Endodermal cell (in vitro differentiated cells): ENCODE results near the gene ATP1B4. TPM values are rescaled to one million over a fixed set of nuclear protein-coding genes. Genes with fewer than 3 reads are reported as not detected.

ENCODE experiments used
- DNase-seq: peaks from one replicate; pipeline ENCODE4 v3.0.0-alpha.2; 2017
- H3K27ac ChIP-seq: 2 replicates; pipeline ENCODE4 v1.5.1; 2013; ENCODE audit warnings: mild to moderate bottlenecking, low read depth, low read length, moderate library complexity
- H3K27me3 ChIP-seq: 2 replicates; pipeline ENCODE4 v1.6.1; 2013; ENCODE audit warnings: mild to moderate bottlenecking, low read length, moderate library complexity; ENCODE audit not compliant: insufficient read depth, control insufficient read depth, poor library complexity, severe bottlenecking
- H3K36me3 ChIP-seq: 2 replicates; pipeline ENCODE4 v1.7.0; 2013; ENCODE audit warnings: mild to moderate bottlenecking, low read length, moderate library complexity; ENCODE audit not compliant: control insufficient read depth, insufficient read depth
- H3K4me1 ChIP-seq: one replicate; pipeline ENCODE4 v1.7.0; 2013; ENCODE audit warnings: low read length; ENCODE audit not compliant: control insufficient read depth, insufficient read depth
- H3K4me3 ChIP-seq: 2 replicates; pipeline ENCODE4 v1.5.1; 2013; ENCODE audit warnings: mild to moderate bottlenecking, low read length, moderate library complexity
- H3K9ac ChIP-seq: 2 replicates; pipeline ENCODE4 v1.6.1; 2013; ENCODE audit warnings: mild to moderate bottlenecking, low read length, moderate library complexity; ENCODE audit not compliant: poor library complexity, severe bottlenecking; ENCODE audit errors: extremely low read depth
- H3K9me3 ChIP-seq: 2 replicates; pipeline ENCODE4 v1.6.1; 2013; ENCODE audit warnings: mild to moderate bottlenecking, low read length, moderate library complexity; ENCODE audit not compliant: control insufficient read depth
- H3K27ac Mint-ChIP-seq: 2 replicates; pipeline ENCODE4 v1.8.0; 2020; ENCODE audit warnings: mixed read lengths
- H3K27me3 Mint-ChIP-seq: 2 replicates; pipeline ENCODE4 v1.8.0; 2021; ENCODE audit warnings: mild to moderate bottlenecking, mixed read lengths; ENCODE audit not compliant: insufficient read depth
- H3K36me3 Mint-ChIP-seq: 2 replicates; pipeline ENCODE4 v1.8.0; 2020; ENCODE audit warnings: low read depth, mixed read lengths
- H3K4me1 Mint-ChIP-seq: 2 replicates; pipeline ENCODE4 v1.8.0; 2020; ENCODE audit warnings: mixed read lengths
- H3K4me3 Mint-ChIP-seq: 2 replicates; pipeline ENCODE4 v1.8.0; 2020; ENCODE audit warnings: mild to moderate bottlenecking, moderate library complexity, mixed read lengths
- H3K9me3 Mint-ChIP-seq: 2 replicates; pipeline ENCODE4 v1.8.0; 2020; ENCODE audit warnings: mild to moderate bottlenecking, mixed read lengths
- WGBS, 2 experiments: methylation state at CpG; one replicate each; pipeline versions ENCODE4 v1.1.5 to v1.1.7; 2013; ENCODE audit warnings: missing lambda C conversion rate in 2 of 2, mixed read lengths in 1 of 2; ENCODE audit not compliant: insufficient coverage in 1 of 2, insufficient read length in 1 of 2; 5-methylcytosine and 5-hydroxymethylcytosine counted together
- total RNA-seq, 2 donors: library from RNA; stranded (reverse); fragmentation: NEBNext Ultra II Directional in 1 of 2; extraction: Animal tissue kit (Norgen Biotek cat#: 25700) in 1 of 2; gene quantifications; 2 replicates in 1 of 2; 3 replicates in 1 of 2; pipeline ENCODE4 v1.2.1, GENCODE V29; 2021
- TF ChIP-seq, protein P1 (sequence below): fragments of 200-600 bp; sonication (generic); conservative IDR thresholded peaks from 2 replicates; pipeline ENCODE4 v1.5.0; 2021; ENCODE audit warnings: antibody characterized with exemption, mild to moderate bottlenecking

The ATP1B4 gene
- total RNA-seq, 2 donors from 2014 or later = not detected

DNA sequence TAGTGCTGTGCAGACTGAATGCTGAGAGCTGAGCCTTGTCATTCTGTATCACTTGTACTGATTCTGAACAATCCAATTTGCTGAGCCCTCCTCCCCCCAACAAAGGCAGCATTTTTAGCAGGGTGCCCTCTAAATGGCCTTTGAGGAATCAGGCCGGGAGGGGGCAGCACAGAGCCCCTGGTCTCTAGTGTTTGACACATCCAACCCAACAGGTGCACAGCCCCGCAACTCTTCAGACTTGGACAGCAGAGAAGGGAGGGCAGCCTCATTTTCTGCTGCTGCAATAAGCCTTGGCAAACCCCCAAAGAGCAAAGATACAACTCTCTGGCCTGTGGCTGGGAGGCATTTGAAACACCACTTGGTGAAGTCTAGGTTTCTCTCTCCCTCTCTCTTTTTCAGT, 3.4 kb downstream of the ATP1B4 start:
- TF ChIP-seq, protein P1, sequence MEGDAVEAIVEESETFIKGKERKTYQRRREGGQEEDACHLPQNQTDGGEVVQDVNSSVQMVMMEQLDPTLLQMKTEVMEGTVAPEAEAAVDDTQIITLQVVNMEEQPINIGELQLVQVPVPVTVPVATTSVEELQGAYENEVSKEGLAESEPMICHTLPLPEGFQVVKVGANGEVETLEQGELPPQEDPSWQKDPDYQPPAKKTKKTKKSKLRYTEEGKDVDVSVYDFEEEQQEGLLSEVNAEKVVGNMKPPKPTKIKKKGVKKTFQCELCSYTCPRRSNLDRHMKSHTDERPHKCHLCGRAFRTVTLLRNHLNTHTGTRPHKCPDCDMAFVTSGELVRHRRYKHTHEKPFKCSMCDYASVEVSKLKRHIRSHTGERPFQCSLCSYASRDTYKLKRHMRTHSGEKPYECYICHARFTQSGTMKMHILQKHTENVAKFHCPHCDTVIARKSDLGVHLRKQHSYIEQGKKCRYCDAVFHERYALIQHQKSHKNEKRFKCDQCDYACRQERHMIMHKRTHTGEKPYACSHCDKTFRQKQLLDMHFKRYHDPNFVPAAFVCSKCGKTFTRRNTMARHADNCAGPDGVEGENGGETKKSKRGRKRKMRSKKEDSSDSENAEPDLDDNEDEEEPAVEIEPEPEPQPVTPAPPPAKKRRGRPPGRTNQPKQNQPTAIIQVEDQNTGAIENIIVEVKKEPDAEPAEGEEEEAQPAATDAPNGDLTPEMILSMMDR = peak; percentile 73
- Mint-ChIP-seq H3K27me3 (peaks cover 50% of the 10 kb centered on the region), H3K4me3 (no peak overlapping the region), H3K36me3 (no peaks in the 10 kb centered on the region), H3K9me3 (peaks cover 68% of the 10 kb centered on the region), H3K4me1 (peaks cover 14% of the 10 kb centered on the region), H3K27ac (no peak overlapping the region)
- Histone ChIP-seq H3K4me3 (no peak overlapping the region), H3K9me3 (no peaks in the 10 kb centered on the region), H3K27me3 (no peaks in the 10 kb centered on the region), H3K9ac (no peak overlapping the region), H3K27ac (no peak overlapping the region), H3K4me1 (no peaks in the 10 kb centered on the region), H3K36me3 (no peaks in the 10 kb centered on the region)
- DNase-seq = peak; percentile 85
- 40 to 60% methylated on average over 1 to 2 of the region's 2 CpGs for WGBS, 2 experiments

DNA sequence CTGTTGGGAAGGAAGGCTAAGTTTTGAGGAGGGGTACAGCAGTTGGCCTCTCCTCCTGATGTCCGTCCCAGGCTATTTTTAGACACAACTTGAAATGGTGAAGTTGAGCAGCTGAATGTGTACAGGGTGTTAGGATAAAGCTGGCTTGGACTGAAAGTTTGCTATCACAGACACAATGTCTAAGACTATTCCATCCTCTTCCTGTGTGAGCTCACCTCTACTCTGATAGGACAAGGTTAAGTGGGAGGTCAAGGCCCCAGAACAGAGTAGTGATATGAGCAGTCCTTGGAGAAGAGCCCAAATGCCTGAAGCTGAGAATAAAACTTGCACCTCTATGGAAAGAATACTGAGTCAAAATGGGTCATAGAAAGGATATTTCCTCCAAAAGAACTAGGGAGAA, 4.1 kb downstream of the ATP1B4 start:
- Mint-ChIP-seq H3K4me1 (peaks cover 14% of the 10 kb centered on the region), H3K27me3 (peaks cover 55% of the 10 kb centered on the region), H3K9me3 (peaks cover 72% of the 10 kb centered on the region), H3K4me3 (no peak overlapping the region), H3K27ac (no peak overlapping the region), H3K36me3 (no peaks in the 10 kb centered on the region)
- H3K27ac ChIP-seq = no peak overlapping the region
- no peak overlapping the region for H3K4me3 ChIP-seq
- H3K9me3 ChIP-seq = no peaks in the 10 kb centered on the region
- no peaks in the 10 kb centered on the region for H3K4me1 ChIP-seq
- no peak overlapping the region for H3K9ac ChIP-seq
- TF ChIP-seq, protein P1 = no peak
- no peaks in the 10 kb centered on the region for H3K27me3 ChIP-seq
- DNase-seq = no peak
- WGBS, 2 experiments = 100% methylated on average over 1 of the region's 1 CpG; no CpG with 5 or more reads in 1 of the 2 experiments
- H3K36me3 ChIP-seq = no peaks in the 10 kb centered on the region

DNA sequence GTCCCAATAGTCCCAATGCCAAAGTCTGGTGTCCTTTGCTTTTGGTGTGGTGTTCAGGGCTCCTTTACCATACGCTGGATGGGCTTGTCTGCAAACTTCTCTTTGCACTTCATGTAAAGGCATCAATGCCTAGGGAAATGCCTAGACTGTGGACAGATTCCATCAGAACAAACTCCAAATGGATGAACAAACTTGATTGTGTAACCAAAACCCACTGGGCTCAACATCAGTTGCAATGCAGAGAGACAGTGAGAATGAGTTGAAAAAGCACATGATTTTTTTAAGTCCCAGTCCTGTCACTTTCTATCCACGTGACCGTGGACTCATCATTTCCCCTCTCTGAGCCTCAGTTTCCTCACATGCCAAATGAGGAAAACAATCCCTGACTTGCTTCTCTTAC, 4.9 kb downstream of the ATP1B4 start:
- WGBS, 2 experiments = 86% methylated on average over 3 of the region's 3 CpGs; no CpG with 5 or more reads in 1 of the 2 experiments
- TF ChIP-seq, protein P1 = no peak
- no peak overlapping the region for H3K27ac ChIP-seq
- Mint-ChIP-seq H3K27ac (no peak overlapping the region), H3K9me3 (peaks cover 74% of the 10 kb centered on the region), H3K27me3 (peaks cover 61% of the 10 kb centered on the region), H3K4me1 (peaks cover 14% of the 10 kb centered on the region), H3K4me3 (no peak overlapping the region), H3K36me3 (no peaks in the 10 kb centered on the region)
- H3K27me3 ChIP-seq = no peaks in the 10 kb centered on the region
- H3K36me3 ChIP-seq = no peaks in the 10 kb centered on the region
- H3K4me1 ChIP-seq = no peaks in the 10 kb centered on the region
- no peak overlapping the region for H3K4me3 ChIP-seq
- H3K9me3 ChIP-seq = no peaks in the 10 kb centered on the region
- no peak overlapping the region for H3K9ac ChIP-seq
- no peak for DNase-seq
